Thoracic aorta (tissue), 2 donors: ENCODE results near the gene RGS2. TPM values are rescaled to one million over a fixed set of nuclear protein-coding genes. Genes with fewer than 3 reads are reported as not detected.

Experiments used
- ATAC-seq: fragments of 150-250 bp; one replicate; pipeline ENCODE4 v1.8.0; 2017; ENCODE audit warnings: low read depth; ENCODE audit not compliant: insufficient number of reproducible peaks, low FRiP score
- DNase-seq: peaks from one replicate; pipeline ENCODE4 v3.0.0-alpha.2; 2020; ENCODE audit warnings: low spot score
- H3K27ac ChIP-seq, 2 donors: fragments of 200-600 bp; sonication (generic); 1 replicate in 1 of 2; 2 replicates in 1 of 2; pipeline ENCODE4 v1.5.1; 2016; ENCODE audit warnings: mild to moderate bottlenecking in 2 of 2, moderate library complexity in 2 of 2
- H3K27me3 ChIP-seq: fragments of 200-600 bp; sonication (generic); replicated peaks from 2 replicates; pipeline ENCODE4 v1.6.0; 2016; ENCODE audit warnings: mild to moderate bottlenecking; ENCODE audit not compliant: insufficient read depth
- H3K36me3 ChIP-seq: fragments of 200-600 bp; sonication (generic); one replicate; pipeline ENCODE4 v1.5.1; 2016
- H3K4me1 ChIP-seq, 2 donors: fragments of 200-600 bp; sonication (generic); 1 replicate in 1 of 2; 2 replicates in 1 of 2; pipeline versions ENCODE4 v1.5.1 to v1.6.0; 2016; ENCODE audit warnings: low read depth in 2 of 2, mild to moderate bottlenecking in 1 of 2; ENCODE audit not compliant: control insufficient read depth in 1 of 2
- H3K4me3 ChIP-seq: fragments of 200-600 bp; sonication (generic); 2 replicates; pipeline ENCODE4 v1.5.1; 2016; ENCODE audit warnings: mild to moderate bottlenecking
- H3K9me3 ChIP-seq: fragments of 200-600 bp; sonication (generic); 2 replicates; pipeline ENCODE4 v1.5.1; 2016
- total RNA-seq, 2 donors: library from RNA; depleted of rRNA; stranded (reverse); fragments of >200 nt; gene quantifications; one replicate each; pipeline versions ENCODE4 v1.1.0 to v1.2.3, GENCODE V29; 2016
- TF ChIP-seq, protein P1 (sequence below): fragments of 200-600 bp; sonication (generic); IDR thresholded peaks from one replicate; pipeline ENCODE4 v1.5.1; 2019; ENCODE audit warnings: antibody characterized with exemption

RGS2 gene
- total RNA-seq, 2 donors from 2014 or later: 85.2 to 188 TPM

DNA sequence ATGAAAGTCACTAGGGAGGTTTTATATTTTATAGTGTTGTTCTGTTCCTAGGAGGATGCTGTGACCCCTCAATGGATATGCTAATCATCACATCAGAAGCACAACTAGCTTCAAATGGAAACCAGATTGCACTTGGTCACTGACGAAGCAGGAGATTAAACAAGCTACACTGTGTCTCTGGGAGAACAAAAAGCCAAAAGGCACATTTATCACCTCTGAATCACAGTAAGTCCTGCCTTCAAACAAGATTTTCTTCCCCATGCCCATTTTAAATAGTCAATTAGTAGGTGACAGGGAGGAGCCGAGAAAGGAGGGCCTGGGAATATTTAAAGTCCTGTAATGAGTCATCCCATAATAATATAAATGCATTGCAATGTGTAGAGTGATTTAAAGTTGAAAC, 38.1 kb downstream of the RGS2 start:
- Histone ChIP-seq H3K27ac (no peak overlapping the region), H3K27me3 (no peaks in the 10 kb centered on the region), H3K4me1 (peaks cover 3 to 34% of the 10 kb centered on the region in 2 donors), H3K4me3 (no peak overlapping the region), H3K9me3 (no peaks in the 10 kb centered on the region), H3K36me3 (no peaks in the 10 kb centered on the region)
- DNase-seq: no peak
- no peak for ATAC-seq
- TF ChIP-seq, protein P1, sequence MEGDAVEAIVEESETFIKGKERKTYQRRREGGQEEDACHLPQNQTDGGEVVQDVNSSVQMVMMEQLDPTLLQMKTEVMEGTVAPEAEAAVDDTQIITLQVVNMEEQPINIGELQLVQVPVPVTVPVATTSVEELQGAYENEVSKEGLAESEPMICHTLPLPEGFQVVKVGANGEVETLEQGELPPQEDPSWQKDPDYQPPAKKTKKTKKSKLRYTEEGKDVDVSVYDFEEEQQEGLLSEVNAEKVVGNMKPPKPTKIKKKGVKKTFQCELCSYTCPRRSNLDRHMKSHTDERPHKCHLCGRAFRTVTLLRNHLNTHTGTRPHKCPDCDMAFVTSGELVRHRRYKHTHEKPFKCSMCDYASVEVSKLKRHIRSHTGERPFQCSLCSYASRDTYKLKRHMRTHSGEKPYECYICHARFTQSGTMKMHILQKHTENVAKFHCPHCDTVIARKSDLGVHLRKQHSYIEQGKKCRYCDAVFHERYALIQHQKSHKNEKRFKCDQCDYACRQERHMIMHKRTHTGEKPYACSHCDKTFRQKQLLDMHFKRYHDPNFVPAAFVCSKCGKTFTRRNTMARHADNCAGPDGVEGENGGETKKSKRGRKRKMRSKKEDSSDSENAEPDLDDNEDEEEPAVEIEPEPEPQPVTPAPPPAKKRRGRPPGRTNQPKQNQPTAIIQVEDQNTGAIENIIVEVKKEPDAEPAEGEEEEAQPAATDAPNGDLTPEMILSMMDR: no peak

DNA sequence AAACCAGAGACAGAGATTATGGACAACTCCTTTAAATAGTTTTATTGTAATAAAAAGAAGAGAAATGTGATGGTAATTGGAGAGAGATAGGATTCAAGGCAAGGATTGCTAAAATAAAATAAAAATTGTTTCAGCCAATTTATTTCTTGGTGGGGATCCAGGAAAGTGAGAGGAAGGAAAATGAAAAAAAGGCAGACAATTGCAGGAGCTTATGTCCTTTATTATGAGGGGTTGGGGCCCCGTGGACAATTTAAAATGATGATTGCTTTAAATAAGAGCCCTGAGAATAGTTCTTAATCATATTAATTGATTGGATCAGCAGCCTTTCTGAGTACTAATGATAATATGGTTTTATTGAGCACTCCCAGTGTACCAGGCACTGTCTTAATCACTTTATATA, 40.2 kb downstream of the RGS2 start:
- ATAC-seq (no peak), DNase-seq (no peak)
- peaks cover 3 to 21% of the 10 kb centered on the region in 2 donors for H3K4me1 ChIP-seq
- no peak overlapping the region for H3K4me3 ChIP-seq
- H3K27me3 ChIP-seq: no peaks in the 10 kb centered on the region
- no peak overlapping the region for H3K27ac ChIP-seq
- H3K36me3 ChIP-seq: no peaks in the 10 kb centered on the region
- TF ChIP-seq, protein P1: no peak
- no peaks in the 10 kb centered on the region for H3K9me3 ChIP-seq

DNA sequence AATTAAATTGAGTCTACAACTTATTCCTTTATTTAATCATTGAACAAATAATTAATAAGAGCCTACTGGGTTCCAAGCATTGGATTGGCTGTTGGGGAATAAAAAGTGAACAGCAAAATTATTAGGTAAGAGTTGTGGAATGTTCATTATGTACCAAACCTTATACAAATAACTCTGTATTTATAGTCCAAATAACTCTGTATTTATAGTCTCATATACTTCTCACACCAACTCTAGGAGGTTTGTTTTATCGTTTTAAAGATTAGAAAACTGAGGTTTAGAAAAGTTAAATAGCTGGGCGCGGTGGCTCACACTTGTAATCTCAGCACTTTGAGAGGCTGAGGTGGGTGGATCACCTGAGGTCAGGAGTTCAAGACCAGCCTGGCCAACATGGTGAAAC, 40.6 kb downstream of the RGS2 start:
- H3K36me3 ChIP-seq: no peaks in the 10 kb centered on the region

DNA sequence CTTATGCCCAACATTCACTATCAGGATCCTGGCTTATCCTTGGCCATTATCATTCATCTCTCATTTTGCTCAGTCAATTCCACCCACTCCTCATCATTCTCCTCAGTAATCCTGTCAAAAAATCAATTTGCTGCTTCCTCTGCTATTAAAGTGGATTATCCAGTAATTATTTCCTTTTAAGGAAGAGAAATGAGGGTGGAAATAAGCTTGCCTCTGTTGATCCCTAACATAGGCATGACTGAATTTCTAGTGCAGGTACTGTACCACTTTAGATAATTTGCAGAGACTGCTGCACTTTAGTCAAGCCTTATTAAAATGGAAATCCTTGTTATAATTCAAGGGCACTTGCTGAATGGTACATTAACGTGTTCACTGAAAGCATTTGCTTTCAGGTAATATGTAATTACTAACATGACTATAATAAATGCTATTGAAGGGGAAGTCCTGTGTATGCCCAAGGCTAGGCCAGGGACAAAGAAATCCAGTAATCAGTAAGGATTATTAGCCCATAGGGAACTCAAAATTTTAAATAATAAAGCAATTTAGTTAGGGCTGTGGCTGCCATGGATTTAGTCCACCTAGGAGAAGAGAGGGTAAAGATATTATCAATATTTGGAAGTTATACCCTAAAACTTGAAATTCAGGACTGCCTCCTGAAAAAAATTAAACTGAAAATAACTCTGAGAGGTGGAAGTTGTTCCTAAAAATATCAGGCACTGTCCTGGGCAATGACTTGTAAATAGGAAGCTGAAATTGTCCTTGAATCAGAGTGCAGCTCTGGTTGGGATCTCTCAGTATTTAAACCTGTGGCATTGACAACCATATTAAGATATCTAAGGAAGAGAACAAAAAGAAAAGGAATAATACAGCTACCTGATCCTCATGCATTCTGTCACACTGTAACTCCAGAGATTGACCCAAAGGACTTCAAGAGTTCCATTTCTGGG, 43.4 kb downstream of the RGS2 start:
- no peaks in the 10 kb centered on the region for H3K36me3 ChIP-seq
- no peak overlapping the region for H3K27ac ChIP-seq
- H3K4me3 ChIP-seq: no peak overlapping the region
- H3K27me3 ChIP-seq: no peaks in the 10 kb centered on the region
- ATAC-seq: no peak
- no peak for DNase-seq
- TF ChIP-seq, protein P1: no peak
- H3K4me1 ChIP-seq: peaks cover 0 to 11% of the 10 kb centered on the region in 2 donors
- H3K9me3 ChIP-seq: no peaks in the 10 kb centered on the region

More for the DNA sequence above, 40.6 kb downstream of the RGS2 start:
- Histone ChIP-seq H3K9me3 (no peaks in the 10 kb centered on the region), H3K4me1 (peaks cover 3 to 21% of the 10 kb centered on the region in 2 donors), H3K27ac (no peak overlapping the region), H3K27me3 (no peaks in the 10 kb centered on the region), H3K4me3 (no peak overlapping the region)
- TF ChIP-seq, protein P1: no peak
- DNase-seq (no peak), ATAC-seq (no peak)

DNA sequence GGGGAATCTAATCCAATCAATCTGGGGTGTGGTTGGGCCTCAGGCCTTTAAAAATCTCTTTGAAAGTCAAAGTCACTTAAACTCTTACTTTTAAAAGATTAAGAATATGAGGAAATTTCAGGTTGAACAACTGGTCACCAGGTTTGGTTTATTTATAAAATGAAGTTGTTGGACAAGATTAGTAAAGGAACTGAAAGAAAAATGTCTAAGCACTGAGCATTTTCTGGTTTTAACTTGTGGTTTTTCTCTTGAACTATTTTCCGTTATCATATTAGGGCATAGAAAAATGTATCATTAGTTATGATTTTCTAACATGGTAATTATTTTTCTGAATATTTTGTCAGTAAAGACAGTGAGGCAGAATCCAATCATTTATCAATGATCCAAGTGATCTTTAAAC, 49.6 kb downstream of the RGS2 start:
- ATAC-seq: no peak
- H3K27me3 ChIP-seq: no peaks in the 10 kb centered on the region
- no peak overlapping the region for H3K4me3 ChIP-seq
- TF ChIP-seq, protein P1: no peak
- H3K36me3 ChIP-seq: no peaks in the 10 kb centered on the region
- H3K27ac ChIP-seq: no peak overlapping the region
- no peak for DNase-seq
- H3K9me3 ChIP-seq: no peaks in the 10 kb centered on the region
- no peaks in the 10 kb centered on the region for H3K4me1 ChIP-seq
